Mammary epithelial cell (primary cell): ENCODE data around the gene TMEM240.

ENCODE experiments used
- CTCF ChIP-seq, 2 donors: IDR thresholded peaks in 1 of 2; conservative IDR thresholded peaks in 1 of 2; 2 replicates each; pipeline ENCODE4 v1.5.1; 2011 to 2012; ENCODE audit warnings: inconsistent platforms in 2 of 2, low read length in 2 of 2, mild to moderate bottlenecking in 2 of 2, control low read depth in 1 of 2, low read depth in 1 of 2; ENCODE audit not compliant: insufficient read depth in 1 of 2; ENCODE audit errors: extremely low read depth in 1 of 2
- EZH2 ChIP-seq: IDR thresholded peaks from 2 replicates; pipeline ENCODE4 v1.6.1; 2012; ENCODE audit warnings: low read length, inconsistent platforms, borderline replicate concordance

- TF ChIP-seq CTCF (conservative IDR thresholded peaks at IDR 0.05 in 1 of 2, IDR thresholded peaks at IDR 0.05 in 1 of 2; ENCODE audit: extremely low read depth in 1 of 2, insufficient read depth in 1 of 2, low read depth in 1 of 2, low read length in 2 of 2) = no peak
- TF ChIP-seq EZH2 = no peak
Observed at GRCh38 chr1:1583347-1584010, 43.1 kb upstream of the TMEM240 start.
